ENCODE measurements around the gene SPSB4.

Gene SPSB4

GRCh38 chr3:141076797-141077571 is 25.8 kb downstream of the SPSB4 start:
- peak; percentile 22 to 26 for DNase-seq

- no peak for DNase-seq
Measured at GRCh38 chr3:141077631-141078030, 26.5 kb downstream of the SPSB4 start.

- no peak for DNase-seq
Measured at GRCh38 chr3:141078200-141078599, 27.1 kb downstream of the SPSB4 start.

- DNase-seq, result no peak
Measured at GRCh38 chr3:141080431-141080830, 29.3 kb downstream of the SPSB4 start.

GRCh38 chr3:141081141-141081795 is 30.1 kb downstream of the SPSB4 start:
- no peak for DNase-seq

- DNase-seq, result no peak
Measured at GRCh38 chr3:141082064-141082463, 30.9 kb downstream of the SPSB4 start.

- no peak for DNase-seq
Measured at GRCh38 chr3:141083226-141083625, 32.1 kb downstream of the SPSB4 start.

GRCh38 chr3:141083836-141084649 is 32.9 kb downstream of the SPSB4 start:
- no peak for DNase-seq

- no peak for DNase-seq
Measured at GRCh38 chr3:141085343-141086070, 34.4 kb downstream of the SPSB4 start.

GRCh38 chr3:141086188-141086587 is 35.0 kb downstream of the SPSB4 start:
- no peak for DNase-seq

- no peak for DNase-seq
Measured at GRCh38 chr3:141087076-141087777, 36.1 kb downstream of the SPSB4 start.

- no peak for DNase-seq
Measured at GRCh38 chr3:141087778-141088130, 36.6 kb downstream of the SPSB4 start.

- DNase-seq, result no peak
Measured at GRCh38 chr3:141089339-141090152, 38.4 kb downstream of the SPSB4 start.

- no peak for DNase-seq
Measured at GRCh38 chr3:141091426-141091825, 40.3 kb downstream of the SPSB4 start.

- no peak for DNase-seq
Measured at GRCh38 chr3:141092663-141093062, 41.5 kb downstream of the SPSB4 start.

- DNase-seq, result no peak
Measured at GRCh38 chr3:141093397-141093796, 42.2 kb downstream of the SPSB4 start.

GRCh38 chr3:141093971-141094684 is 43.0 kb downstream of the SPSB4 start:
- no peak for DNase-seq

GRCh38 chr3:141094790-141095545 is 43.8 kb downstream of the SPSB4 start:
- no peak for DNase-seq

- no peak for DNase-seq
Measured at GRCh38 chr3:141095546-141095937, 44.4 kb downstream of the SPSB4 start.

GRCh38 chr3:141096164-141096563 is 45.0 kb downstream of the SPSB4 start:
- DNase-seq, result no peak
